Measurements from ENCODE around the gene TRA2A.

- TF ChIP-seq EZH2 (IDR thresholded peaks at IDR 0.05; ENCODE audit: insufficient read depth, low read length) (no peak), CTCF (IDR thresholded peaks at IDR 0.05; ENCODE audit: insufficient read depth, low read depth, low read length) (no peak)
Measured at GRCh38 chr7:23491502-23491901, 40.3 kb downstream of the TRA2A start.

Measured in astrocyte (in vitro differentiated cells and primary cell).